Measurements from ENCODE around the gene RPS27A.
"Not testable (repeated sequence)": the region's sequence is repeated elsewhere in the genome, so short reads cannot be mapped to it uniquely, and the experiment has no call there.

DNA sequence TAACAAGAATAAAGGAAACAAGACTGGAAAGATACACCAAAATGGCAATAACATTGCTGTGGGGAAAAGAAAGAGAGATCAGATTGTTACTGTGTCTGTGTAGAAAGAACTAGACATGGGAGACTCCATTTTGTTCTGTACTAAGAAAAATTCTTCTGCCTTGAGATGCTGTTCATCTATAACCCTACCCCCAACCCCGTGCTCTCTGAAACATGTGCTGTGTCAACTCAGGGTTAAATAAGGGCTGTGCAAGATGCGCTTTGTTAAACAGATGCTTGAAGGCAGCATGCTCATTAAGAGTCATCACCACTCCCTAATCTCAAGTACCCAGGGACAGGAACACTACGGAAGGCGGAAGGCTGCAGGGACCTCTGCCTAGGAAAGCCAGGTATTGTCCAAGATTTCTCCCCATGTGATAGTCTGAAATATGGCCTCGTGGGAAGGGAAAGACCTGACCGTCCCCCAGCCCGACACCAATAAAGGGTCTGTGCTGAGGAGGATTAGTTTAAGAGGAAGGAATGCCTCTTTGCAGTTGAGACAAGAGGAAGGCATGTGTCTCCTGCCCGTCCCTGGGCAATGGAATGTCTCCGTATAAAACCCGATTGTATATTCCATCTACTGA, 46.8 kb downstream of the RPS27A start:
- TF ChIP-seq, protein P1, sequence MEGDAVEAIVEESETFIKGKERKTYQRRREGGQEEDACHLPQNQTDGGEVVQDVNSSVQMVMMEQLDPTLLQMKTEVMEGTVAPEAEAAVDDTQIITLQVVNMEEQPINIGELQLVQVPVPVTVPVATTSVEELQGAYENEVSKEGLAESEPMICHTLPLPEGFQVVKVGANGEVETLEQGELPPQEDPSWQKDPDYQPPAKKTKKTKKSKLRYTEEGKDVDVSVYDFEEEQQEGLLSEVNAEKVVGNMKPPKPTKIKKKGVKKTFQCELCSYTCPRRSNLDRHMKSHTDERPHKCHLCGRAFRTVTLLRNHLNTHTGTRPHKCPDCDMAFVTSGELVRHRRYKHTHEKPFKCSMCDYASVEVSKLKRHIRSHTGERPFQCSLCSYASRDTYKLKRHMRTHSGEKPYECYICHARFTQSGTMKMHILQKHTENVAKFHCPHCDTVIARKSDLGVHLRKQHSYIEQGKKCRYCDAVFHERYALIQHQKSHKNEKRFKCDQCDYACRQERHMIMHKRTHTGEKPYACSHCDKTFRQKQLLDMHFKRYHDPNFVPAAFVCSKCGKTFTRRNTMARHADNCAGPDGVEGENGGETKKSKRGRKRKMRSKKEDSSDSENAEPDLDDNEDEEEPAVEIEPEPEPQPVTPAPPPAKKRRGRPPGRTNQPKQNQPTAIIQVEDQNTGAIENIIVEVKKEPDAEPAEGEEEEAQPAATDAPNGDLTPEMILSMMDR (IDR thresholded peaks at IDR 0.05): not testable (repeated sequence)
- TF ChIP-seq POLR2AphosphoS5 (IDR thresholded peaks at IDR 0.05; ENCODE audit: low read depth, low read length); SIN3A (IDR thresholded peaks at IDR 0.05; ENCODE audit: borderline replicate concordance, insufficient read depth, low read depth, low read length): not testable (repeated sequence)
